Activated T-helper 2 cell treated with anti-CD3 and anti-CD28 coated beads, Interferon-gamma antibody, Interleukin-2, Interleukin-4, amounts not matched to agents 10 μg/mL and 5 μg/mL and 100 μg/mL, durations not matched to agents 14 hours and 24 hours and 36 hours (primary cell): ENCODE measurements around the gene BPIFB4. TPM values are rescaled to one million over a fixed set of nuclear protein-coding genes. Genes with fewer than 3 reads are reported as not detected.
A peak's percentile ranks its signal among the peaks of the same experiment; 100 is the strongest.
"Not testable (repeated sequence)": the region's sequence is repeated elsewhere in the genome, so short reads cannot be mapped to it uniquely, and the experiment has no call there.

Source experiments
- DNase-seq: peaks from one replicate; pipeline ENCODE4 v3.0.0; 2021; ENCODE audit warnings: low spot score
- H3K27ac Mint-ChIP-seq: one replicate; pipeline ENCODE4 v1.8.0; 2021; ENCODE audit warnings: mixed read lengths
- H3K27me3 Mint-ChIP-seq: one replicate; pipeline ENCODE4 v1.8.0; 2021; ENCODE audit warnings: low read depth, mixed read lengths
- H3K36me3 Mint-ChIP-seq: one replicate; pipeline ENCODE4 v1.8.0; 2021; ENCODE audit warnings: low read depth, mixed read lengths
- H3K4me1 Mint-ChIP-seq: one replicate; pipeline ENCODE4 v1.8.0; 2021; ENCODE audit warnings: low read depth, mixed read lengths
- H3K4me3 Mint-ChIP-seq: one replicate; pipeline ENCODE4 v1.8.0; 2021; ENCODE audit warnings: low read depth, mild to moderate bottlenecking, moderate library complexity, mixed read lengths
- H3K9me3 Mint-ChIP-seq: one replicate; pipeline ENCODE4 v1.8.0; 2021; ENCODE audit warnings: mixed read lengths
- intact Hi-C: fragments of 100-400 bp; cut with micrococcal nuclease; formaldehyde crosslinking; loops from one replicate; pipeline ENCODE4 v1.15.1; 2023
- total RNA-seq: library from RNA; stranded (reverse); gene quantifications from 2 replicates; pipeline ENCODE4 v1.2.3, GENCODE V29; 2022

BPIFB4 gene
- total RNA-seq, 1 donor from 2014 or later, result not detected

- H3K4me1 Mint-ChIP-seq, result no peaks in the 10 kb centered on the region
- intact Hi-C loops, result no loop called here
Observed at GRCh38 chr20:33081411-33082154, 2.1 kb downstream of the BPIFB4 start.

DNA sequence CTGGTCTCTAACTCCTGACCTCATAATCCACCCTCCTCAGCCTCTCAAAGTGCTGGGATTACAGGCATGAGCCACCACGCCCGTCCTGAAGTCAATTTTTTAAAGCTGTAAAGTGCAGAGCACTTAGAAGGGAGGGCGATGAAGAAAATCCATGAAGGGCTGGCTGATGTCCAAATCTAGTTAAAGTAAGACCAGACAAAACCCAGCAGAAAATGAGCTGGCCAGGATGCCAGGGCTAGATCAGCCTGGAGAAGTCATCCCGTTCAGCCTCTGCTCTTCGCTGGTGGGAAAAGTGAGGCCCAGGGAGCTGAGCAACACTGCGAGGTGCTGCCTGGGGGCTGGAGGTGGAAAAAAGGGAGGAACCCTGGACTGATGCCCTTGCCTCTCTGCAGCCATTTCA lies 3.1 kb downstream of the BPIFB4 start:
- H3K27me3 Mint-ChIP-seq, result peaks cover 6% of the 10 kb centered on the region
- intact Hi-C loops, result no loop called here
- H3K4me3 Mint-ChIP-seq, result no peak overlapping the region
- H3K9me3 Mint-ChIP-seq, result no peaks in the 10 kb centered on the region
- no peaks in the 10 kb centered on the region for H3K4me1 Mint-ChIP-seq
- no peak for DNase-seq
- H3K27ac Mint-ChIP-seq, result no peak overlapping the region
- H3K36me3 Mint-ChIP-seq, result no peaks in the 10 kb centered on the region

More at GRCh38 chr20:33081411-33082154, 2.1 kb downstream of the BPIFB4 start:
- H3K4me3 Mint-ChIP-seq, result no peak overlapping the region
- H3K27me3 Mint-ChIP-seq, result peaks cover 6% of the 10 kb centered on the region
- no peak overlapping the region for H3K27ac Mint-ChIP-seq
- H3K36me3 Mint-ChIP-seq, result no peaks in the 10 kb centered on the region
- H3K9me3 Mint-ChIP-seq, result no peaks in the 10 kb centered on the region
- no peak for DNase-seq

- Mint-ChIP-seq H3K4me3 (no peak overlapping the region), H3K9me3 (no peaks in the 10 kb centered on the region), H3K4me1 (no peaks in the 10 kb centered on the region), H3K36me3 (no peaks in the 10 kb centered on the region), H3K27me3 (peaks cover 6% of the 10 kb centered on the region), H3K27ac (no peak overlapping the region)
- intact Hi-C loops, result no loop called here
- no peak for DNase-seq
Observed at GRCh38 chr20:33083544-33084340, 4.3 kb downstream of the BPIFB4 start.

DNA sequence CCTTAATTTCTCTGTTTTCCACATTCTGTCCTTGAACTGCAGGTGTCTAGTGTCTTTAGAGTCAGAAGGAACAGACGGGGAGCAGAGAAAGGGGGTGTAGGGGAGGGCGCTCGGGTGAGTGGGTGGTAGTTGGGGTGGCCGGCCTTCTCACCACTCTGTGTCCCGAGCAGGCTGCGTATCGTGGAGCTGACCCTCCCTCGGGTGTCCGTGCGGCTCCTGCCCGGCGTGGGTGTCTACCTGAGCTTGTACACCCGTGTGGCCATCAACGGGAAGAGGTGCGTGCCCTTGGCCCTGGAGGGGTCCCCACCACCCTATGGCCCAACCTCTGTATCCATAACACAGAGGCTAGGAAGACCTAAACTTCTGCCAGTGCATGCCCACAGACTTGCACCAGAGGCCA lies 5.3 kb downstream of the BPIFB4 start:
- Mint-ChIP-seq H3K4me3 (no peak overlapping the region), H3K36me3 (no peaks in the 10 kb centered on the region), H3K27ac (no peak overlapping the region), H3K27me3 (peaks cover 5% of the 10 kb centered on the region), H3K9me3 (no peaks in the 10 kb centered on the region), H3K4me1 (no peaks in the 10 kb centered on the region)
- intact Hi-C loops, result no loop called here
- no peak for DNase-seq

DNA sequence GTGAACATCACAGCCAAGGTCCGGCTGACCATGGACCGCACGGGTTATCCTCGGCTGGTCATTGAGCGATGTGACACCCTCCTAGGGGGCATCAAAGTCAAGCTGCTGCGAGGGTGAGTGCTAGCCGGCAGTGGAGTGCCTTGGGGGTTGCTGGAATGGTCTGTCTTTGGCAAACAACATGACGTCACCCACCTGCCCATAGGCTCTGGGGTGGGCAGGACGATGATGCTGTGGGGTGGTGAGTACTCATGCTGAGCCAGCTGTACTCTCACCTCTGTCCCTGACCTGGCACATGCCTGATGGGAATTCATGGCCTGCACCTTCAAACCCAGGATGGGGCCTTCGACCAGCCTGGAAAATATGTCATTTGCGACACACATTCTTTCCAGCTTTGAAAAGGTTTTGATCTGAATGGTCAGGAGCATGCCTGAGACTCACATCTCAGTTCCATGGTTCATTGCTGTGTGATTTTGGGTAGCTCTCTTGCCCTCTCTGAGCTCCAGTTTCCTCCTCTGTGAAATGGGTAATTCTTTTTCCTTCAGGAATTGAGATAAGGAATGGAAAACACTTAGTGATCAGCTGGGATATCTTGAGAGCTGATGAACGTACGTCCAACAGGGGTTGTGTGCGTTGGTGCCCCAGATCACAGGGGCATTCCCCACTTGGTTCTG lies 6.7 kb downstream of the BPIFB4 start:
- no peaks in the 10 kb centered on the region for H3K4me1 Mint-ChIP-seq
- H3K27me3 Mint-ChIP-seq, result no peaks in the 10 kb centered on the region
- no peak overlapping the region for H3K27ac Mint-ChIP-seq
- intact Hi-C loops, result no loop called here
- no peak for DNase-seq
- no peaks in the 10 kb centered on the region for H3K36me3 Mint-ChIP-seq
- H3K9me3 Mint-ChIP-seq, result no peaks in the 10 kb centered on the region
- H3K4me3 Mint-ChIP-seq, result no peak overlapping the region

DNA sequence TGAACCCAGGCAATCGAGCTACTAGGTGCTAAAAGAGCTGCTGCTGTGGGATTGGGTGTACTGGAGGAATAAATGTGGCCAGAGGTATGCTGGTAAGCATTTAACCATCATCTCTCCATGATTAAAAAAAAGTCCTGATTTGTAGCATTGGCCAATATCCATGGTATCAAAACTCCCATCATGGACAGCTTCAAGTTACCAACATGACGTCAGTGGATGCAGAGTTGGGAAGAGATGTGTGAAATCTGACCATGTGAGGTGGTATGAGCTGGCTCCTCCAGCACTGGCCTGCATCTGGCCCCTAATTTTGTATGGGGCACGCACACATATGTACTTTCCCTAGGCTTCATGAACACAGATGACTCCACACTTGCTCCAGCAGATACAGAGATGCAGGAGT lies 11.7 kb downstream of the BPIFB4 start:
- no peak overlapping the region for H3K27ac Mint-ChIP-seq
- H3K4me3 Mint-ChIP-seq, result no peak overlapping the region
- H3K27me3 Mint-ChIP-seq, result peaks cover 4% of the 10 kb centered on the region
- H3K9me3 Mint-ChIP-seq, result no peaks in the 10 kb centered on the region
- no peaks in the 10 kb centered on the region for H3K36me3 Mint-ChIP-seq
- peaks cover 2% of the 10 kb centered on the region for H3K4me1 Mint-ChIP-seq
- no peak for DNase-seq
- intact Hi-C loops, result loop anchor here (10.0 kb wide), 1 partner anchor 296 kb away; no protein-coding TSS in a partner anchor

DNA sequence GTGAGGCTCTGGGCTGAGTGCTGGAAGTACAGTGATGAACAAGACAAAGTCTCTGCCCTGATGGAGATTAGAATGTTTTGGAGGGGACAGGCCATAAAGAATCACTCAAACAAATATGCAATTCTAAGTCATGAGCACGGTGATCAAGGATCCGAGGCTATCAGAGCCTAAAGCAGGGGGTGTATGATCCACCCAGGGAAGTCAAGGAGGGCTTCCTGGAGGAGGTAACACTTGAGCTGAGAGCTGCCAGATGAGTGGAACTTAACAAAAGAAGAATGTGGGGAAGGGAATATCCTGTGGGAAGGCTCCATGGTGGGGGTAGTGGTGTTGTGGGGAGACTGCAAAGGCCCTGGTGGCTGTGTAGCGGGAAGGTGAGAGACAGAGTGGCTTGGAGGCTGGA lies 12.2 kb downstream of the BPIFB4 start:
- no peak for DNase-seq
- Mint-ChIP-seq H3K36me3 (no peaks in the 10 kb centered on the region), H3K27ac (no peak overlapping the region), H3K27me3 (peaks cover 4% of the 10 kb centered on the region), H3K4me1 (peaks cover 2% of the 10 kb centered on the region), H3K4me3 (no peak overlapping the region), H3K9me3 (no peaks in the 10 kb centered on the region)
- intact Hi-C loops, result loop anchor here (10.0 kb wide), 1 partner anchor 297 kb away; no protein-coding TSS in a partner anchor

- intact Hi-C loops, result loop anchor here (10.0 kb wide), 1 partner anchor 298 kb away; no protein-coding TSS in a partner anchor
- H3K9me3 Mint-ChIP-seq, result no peaks in the 10 kb centered on the region
- peaks cover 2% of the 10 kb centered on the region for H3K4me1 Mint-ChIP-seq
- H3K4me3 Mint-ChIP-seq, result no peak overlapping the region
- no peaks in the 10 kb centered on the region for H3K36me3 Mint-ChIP-seq
- H3K27ac Mint-ChIP-seq, result no peak overlapping the region
- H3K27me3 Mint-ChIP-seq, result peaks cover 4% of the 10 kb centered on the region
- DNase-seq, result no peak
Observed at GRCh38 chr20:33092361-33092760, 12.9 kb downstream of the BPIFB4 start.

DNA sequence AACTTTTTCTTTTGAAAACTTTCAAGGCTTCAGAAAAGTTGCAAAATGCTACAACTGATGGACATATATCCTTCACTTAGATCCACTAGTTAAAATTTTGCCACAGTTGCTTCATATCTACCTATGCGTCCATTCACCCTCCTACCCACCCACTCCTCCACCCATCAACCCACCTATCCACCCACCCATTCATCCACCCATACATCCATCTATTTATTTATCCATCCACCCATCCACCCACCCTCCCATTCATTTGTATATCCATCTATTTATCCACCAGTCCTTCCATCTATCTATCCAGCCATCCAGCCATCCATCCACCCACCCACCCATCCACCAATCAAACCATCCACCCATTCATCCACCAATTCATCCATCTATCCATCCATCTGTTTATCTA lies 13.6 kb downstream of the BPIFB4 start:
- intact Hi-C loops, result loop anchor here (10.0 kb wide), 1 partner anchor 298 kb away; no protein-coding TSS in a partner anchor
- no peak overlapping the region for H3K27ac Mint-ChIP-seq
- no peaks in the 10 kb centered on the region for H3K36me3 Mint-ChIP-seq
- DNase-seq, result no peak
- H3K27me3 Mint-ChIP-seq, result peaks cover 4% of the 10 kb centered on the region
- no peak overlapping the region for H3K4me3 Mint-ChIP-seq
- H3K4me1 Mint-ChIP-seq, result peaks cover 2% of the 10 kb centered on the region
- no peaks in the 10 kb centered on the region for H3K9me3 Mint-ChIP-seq

- peaks cover 2% of the 10 kb centered on the region for H3K4me1 Mint-ChIP-seq
- no peak overlapping the region for H3K27ac Mint-ChIP-seq
- peaks cover 4% of the 10 kb centered on the region for H3K27me3 Mint-ChIP-seq
- H3K36me3 Mint-ChIP-seq, result no peaks in the 10 kb centered on the region
- H3K4me3 Mint-ChIP-seq, result no peak overlapping the region
- no peaks in the 10 kb centered on the region for H3K9me3 Mint-ChIP-seq
- intact Hi-C loops, result loop anchor here (10.0 kb wide), 1 partner anchor 299 kb away; no protein-coding TSS in a partner anchor
- no peak for DNase-seq
Observed at GRCh38 chr20:33093582-33093981, 14.1 kb downstream of the BPIFB4 start.

GRCh38 chr20:33095249-33095648 lies 15.8 kb downstream of the BPIFB4 start:
- Mint-ChIP-seq H3K27me3 (peaks cover 4% of the 10 kb centered on the region), H3K36me3 (no peaks in the 10 kb centered on the region), H3K4me3 (no peak overlapping the region), H3K27ac (no peak overlapping the region), H3K4me1 (peaks cover 2% of the 10 kb centered on the region), H3K9me3 (no peaks in the 10 kb centered on the region)
- DNase-seq, result no peak
- intact Hi-C loops, result loop anchor here (10.0 kb wide), 1 partner anchor 300 kb away; no protein-coding TSS in a partner anchor

DNA sequence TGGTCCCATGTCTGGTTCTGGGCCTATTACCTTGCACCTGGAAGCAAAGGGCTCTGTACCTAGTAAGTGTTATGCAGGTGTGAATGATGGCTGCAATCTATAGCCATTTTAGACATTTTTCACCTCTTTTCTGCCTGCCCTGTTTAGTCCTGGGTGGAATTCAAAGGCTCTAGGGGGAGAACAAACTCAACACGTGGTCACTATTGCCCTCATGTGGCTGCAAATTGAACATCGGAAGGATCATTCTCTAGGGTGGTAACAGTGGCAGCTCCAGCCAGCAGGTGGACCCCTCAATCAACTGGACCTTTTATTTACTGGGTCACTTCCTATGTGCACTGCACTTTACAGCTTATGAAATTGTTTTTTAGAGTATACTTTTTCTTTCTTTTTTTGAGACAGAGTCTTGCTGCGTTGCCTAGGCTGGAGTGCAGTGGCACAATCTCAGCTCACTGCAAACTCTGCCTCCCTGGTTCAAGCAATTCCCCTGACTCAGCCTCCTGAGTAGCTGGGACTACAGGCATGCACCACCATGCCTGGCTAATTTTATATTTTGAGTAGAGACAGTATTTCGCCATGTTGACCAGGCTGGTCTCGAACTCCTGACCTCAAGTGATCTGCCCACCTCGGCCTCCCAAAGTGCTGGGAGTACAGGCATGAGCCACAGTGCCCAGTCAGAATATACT lies 16.6 kb downstream of the BPIFB4 start:
- H3K4me3 Mint-ChIP-seq, H3K27me3 Mint-ChIP-seq, H3K36me3 Mint-ChIP-seq, H3K27ac Mint-ChIP-seq, H3K9me3 Mint-ChIP-seq, H3K4me1 Mint-ChIP-seq: not testable (repeated sequence)
- peak; percentile 20 for DNase-seq
- intact Hi-C loops, result loop anchor here (1.0 to 10.0 kb wide), 2 partner anchors 194 to 301 kb away; no protein-coding TSS in a partner anchor
